A673 (cell line): ENCODE measurements around the gene IGLL1.

ENCODE experiments used
- EZH2 ChIP-seq: fragments of 200-600 bp; sonication (generic); IDR thresholded peaks from 2 replicates; pipeline ENCODE4 v1.6.1; 2017; ENCODE audit warnings: borderline replicate concordance, low read depth, mild to moderate bottlenecking, mixed read lengths, antibody characterized with exemption, low read length; ENCODE audit not compliant: poor library complexity, severe bottlenecking
- TF ChIP-seq, protein P1 (sequence below): fragments of 300-800, 200-600 bp; sonication (generic); conservative IDR thresholded peaks from 2 replicates; pipeline ENCODE4 v1.5.1; 2017; ENCODE audit warnings: low read depth, mild to moderate bottlenecking, antibody characterized with exemption, low read length, moderate library complexity, mixed read lengths

DNA sequence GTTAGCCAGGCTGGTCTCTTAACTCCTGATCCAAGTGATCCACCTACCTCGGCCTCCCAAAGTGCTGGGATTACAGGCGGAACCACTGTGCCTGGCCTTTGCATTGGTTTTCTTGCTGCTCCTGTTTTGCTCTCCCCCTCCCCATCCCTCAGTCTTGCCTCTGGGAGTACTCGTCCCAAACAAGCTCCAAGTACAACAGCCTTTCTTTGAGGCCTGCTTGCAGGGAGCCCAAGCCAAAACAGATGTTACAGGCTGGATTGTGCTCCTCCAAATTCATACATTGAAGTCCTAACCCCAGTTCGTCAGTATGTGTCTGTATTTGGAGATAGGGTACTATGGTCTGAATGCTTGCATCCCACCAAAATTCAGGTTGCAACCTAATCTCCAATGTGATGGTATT lies 8.6 kb downstream of the IGLL1 start:
- TF ChIP-seq, protein P1, sequence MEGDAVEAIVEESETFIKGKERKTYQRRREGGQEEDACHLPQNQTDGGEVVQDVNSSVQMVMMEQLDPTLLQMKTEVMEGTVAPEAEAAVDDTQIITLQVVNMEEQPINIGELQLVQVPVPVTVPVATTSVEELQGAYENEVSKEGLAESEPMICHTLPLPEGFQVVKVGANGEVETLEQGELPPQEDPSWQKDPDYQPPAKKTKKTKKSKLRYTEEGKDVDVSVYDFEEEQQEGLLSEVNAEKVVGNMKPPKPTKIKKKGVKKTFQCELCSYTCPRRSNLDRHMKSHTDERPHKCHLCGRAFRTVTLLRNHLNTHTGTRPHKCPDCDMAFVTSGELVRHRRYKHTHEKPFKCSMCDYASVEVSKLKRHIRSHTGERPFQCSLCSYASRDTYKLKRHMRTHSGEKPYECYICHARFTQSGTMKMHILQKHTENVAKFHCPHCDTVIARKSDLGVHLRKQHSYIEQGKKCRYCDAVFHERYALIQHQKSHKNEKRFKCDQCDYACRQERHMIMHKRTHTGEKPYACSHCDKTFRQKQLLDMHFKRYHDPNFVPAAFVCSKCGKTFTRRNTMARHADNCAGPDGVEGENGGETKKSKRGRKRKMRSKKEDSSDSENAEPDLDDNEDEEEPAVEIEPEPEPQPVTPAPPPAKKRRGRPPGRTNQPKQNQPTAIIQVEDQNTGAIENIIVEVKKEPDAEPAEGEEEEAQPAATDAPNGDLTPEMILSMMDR, result no peak
- no peak for TF ChIP-seq EZH2
